ENCODE data around the gene KRTAP10-6.

Gene KRTAP10-6

DNA sequence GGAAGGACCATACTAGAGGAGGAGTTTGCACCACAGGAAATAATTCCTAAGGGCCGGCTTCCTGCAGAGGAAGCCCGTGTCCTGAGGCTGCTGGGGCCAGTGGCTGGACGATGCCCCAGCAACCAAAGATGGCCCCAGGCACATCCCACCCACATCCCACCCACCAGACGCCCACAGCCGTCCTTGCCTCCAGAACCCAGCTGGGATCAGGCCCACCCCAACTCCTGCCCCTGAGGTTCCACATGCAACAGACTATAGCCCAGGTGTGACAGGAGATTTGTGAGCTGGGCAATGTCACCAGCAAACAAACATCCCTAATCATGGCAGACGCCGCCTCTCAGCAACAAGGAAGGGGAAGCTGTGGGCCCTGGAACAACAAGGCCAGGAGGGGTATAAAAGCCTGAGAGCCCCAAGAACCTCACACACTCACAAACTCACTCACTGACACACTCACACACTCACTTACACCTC lies 34.4 kb upstream of the KRTAP10-6 start, which contains the start of gene KRTAP10-9:
Gene KRTAP10-9 (plus strand): TSS at position 421 of the 471 bp plus-strand sequence. CDS start 79 bp downstream, outside the sequence.
- no peaks in the 10 kb centered on the region for H3K36me3 ChIP-seq
- no peak within 1 kb of the TSS for H3K27ac ChIP-seq
- H3K27me3 ChIP-seq: peaks cover 8% of the 10 kb centered on the region
- peaks cover 5 to 17% of the 10 kb centered on the region in 2 experiments for H3K4me1 ChIP-seq (ENCODE audit: control insufficient read depth in 1 of 2, insufficient read depth in 1 of 2, low read depth in 1 of 2, low read length in 1 of 2)
- no peak for TF ChIP-seq CTCF (IDR thresholded peaks at IDR 0.05)
- no peaks in the 10 kb centered on the region for H3K9me3 ChIP-seq
- no peak within 1 kb of the TSS for H3K4me3 ChIP-seq (ENCODE audit: low read depth in 1 of 2, low read length in 1 of 2)

- TF ChIP-seq CTCF (IDR thresholded peaks at IDR 0.05): no peak
- H3K27me3 ChIP-seq: peaks cover 8% of the 10 kb centered on the region
- no peaks in the 10 kb centered on the region for H3K36me3 ChIP-seq
- H3K4me3 ChIP-seq (ENCODE audit: low read depth in 1 of 2, low read length in 1 of 2): no peak overlapping the region
- H3K4me1 ChIP-seq (ENCODE audit: control insufficient read depth in 1 of 2, insufficient read depth in 1 of 2, low read depth in 1 of 2, low read length in 1 of 2): peaks cover 5 to 17% of the 10 kb centered on the region in 2 experiments
- no peaks in the 10 kb centered on the region for H3K9me3 ChIP-seq
- H3K27ac ChIP-seq: no peak overlapping the region
Measured at GRCh38 chr21:44626262-44626661, 34.0 kb upstream of the KRTAP10-6 start.

DNA sequence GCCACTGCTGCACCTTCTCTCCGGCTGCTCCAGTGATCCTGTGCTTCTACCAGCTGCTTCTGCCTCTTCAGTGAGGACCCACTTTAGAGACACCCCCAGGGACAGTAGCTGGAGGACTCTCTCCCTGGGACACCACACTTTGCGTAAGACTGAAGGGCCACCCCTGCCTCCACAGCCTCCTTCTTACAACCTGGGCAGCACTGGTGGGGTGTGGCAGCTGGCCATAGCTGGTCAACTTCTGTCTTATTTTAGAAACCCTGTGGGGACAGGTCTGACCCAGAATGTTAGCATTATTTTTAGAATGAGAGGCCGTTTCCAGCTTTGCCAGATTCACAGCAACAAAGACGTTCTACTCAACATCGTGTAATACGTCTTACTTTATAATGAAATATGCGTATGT lies 33.5 kb upstream of the KRTAP10-6 start:
- H3K9me3 ChIP-seq: no peaks in the 10 kb centered on the region
- H3K4me3 ChIP-seq (ENCODE audit: low read depth in 1 of 2, low read length in 1 of 2): no peak overlapping the region
- H3K27me3 ChIP-seq: peaks cover 8% of the 10 kb centered on the region
- peaks cover 5 to 17% of the 10 kb centered on the region in 2 experiments for H3K4me1 ChIP-seq (ENCODE audit: control insufficient read depth in 1 of 2, insufficient read depth in 1 of 2, low read depth in 1 of 2, low read length in 1 of 2)
- no peak overlapping the region for H3K27ac ChIP-seq
- no peaks in the 10 kb centered on the region for H3K36me3 ChIP-seq
- no peak for TF ChIP-seq CTCF (IDR thresholded peaks at IDR 0.05)

DNA sequence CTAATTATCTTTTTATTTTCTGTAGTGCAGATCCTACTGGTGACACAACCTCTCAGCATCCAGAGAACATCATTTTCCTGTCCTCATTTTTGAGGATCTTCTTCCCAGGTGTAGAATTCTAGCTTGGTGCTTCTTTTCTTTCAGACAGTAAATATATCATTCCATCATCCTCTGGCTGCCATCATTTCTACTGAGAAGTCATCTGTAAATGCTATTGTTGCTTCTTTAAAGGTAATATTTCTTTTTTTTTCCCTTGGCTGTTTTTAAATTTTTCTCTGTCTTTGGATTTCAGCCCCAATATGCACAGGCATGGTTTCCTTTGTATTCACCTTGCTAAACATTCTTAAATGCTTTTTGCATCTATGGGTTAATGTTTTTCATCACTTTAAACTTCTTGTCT lies 31.3 kb upstream of the KRTAP10-6 start:
- no peak for TF ChIP-seq CTCF (IDR thresholded peaks at IDR 0.05)
- H3K36me3 ChIP-seq: no peaks in the 10 kb centered on the region
- H3K27me3 ChIP-seq: peaks cover 5% of the 10 kb centered on the region
- no peak overlapping the region for H3K27ac ChIP-seq
- no peaks in the 10 kb centered on the region for H3K9me3 ChIP-seq
- no peak overlapping the region for H3K4me3 ChIP-seq (ENCODE audit: low read depth in 1 of 2, low read length in 1 of 2)
- H3K4me1 ChIP-seq (ENCODE audit: control insufficient read depth in 1 of 2, insufficient read depth in 1 of 2, low read depth in 1 of 2, low read length in 1 of 2): peaks cover 15 to 23% of the 10 kb centered on the region in 2 experiments

- Histone ChIP-seq H3K4me3 (ENCODE audit: low read depth in 1 of 2, low read length in 1 of 2) (no peak overlapping the region), H3K27ac (peak overlapping the region; percentile 88), H3K4me1 (ENCODE audit: control insufficient read depth in 1 of 2, insufficient read depth in 1 of 2, low read depth in 1 of 2, low read length in 1 of 2) (peaks cover 30 to 44% of the 10 kb centered on the region in 2 experiments), H3K36me3 (no peaks in the 10 kb centered on the region), H3K27me3 (no peaks in the 10 kb centered on the region), H3K9me3 (no peaks in the 10 kb centered on the region)
- TF ChIP-seq CTCF (IDR thresholded peaks at IDR 0.05): no peak
Measured at GRCh38 chr21:44619886-44620285, 27.6 kb upstream of the KRTAP10-6 start.

All from neutrophil (primary cell).